Activated naive CD4-positive, alpha-beta T cell treated with anti-CD3 and anti-CD28 coated beads for 36 hours (primary cell): ENCODE measurements around the gene ARHGAP1. TPM values are rescaled to one million over a fixed set of nuclear protein-coding genes. Genes with fewer than 3 reads are reported as not detected.
"Not testable (repeated sequence)": the region's sequence is repeated elsewhere in the genome, so short reads cannot be mapped to it uniquely, and the experiment has no call there.

ENCODE experiments used
- CTCF ChIA-PET: fragments of 350-600 bp; sonication (Branson Sonifier 250); formaldehyde crosslinking; loops from one replicate; lab custom pipeline; 2021; ENCODE audit warnings: antibody characterized with exemption; lab: Charles Lee
- DNase-seq: peaks from one replicate; pipeline ENCODE4 v3.0.0-alpha.2; 2020
- H3K27ac Mint-ChIP-seq: one replicate; pipeline ENCODE4 v1.8.0; 2021; ENCODE audit warnings: mild to moderate bottlenecking, mixed read lengths
- H3K27me3 Mint-ChIP-seq: one replicate; pipeline ENCODE4 v1.8.0; 2021; ENCODE audit warnings: low read depth, mixed read lengths
- H3K36me3 Mint-ChIP-seq: one replicate; pipeline ENCODE4 v1.8.0; 2021; ENCODE audit warnings: low read depth, mixed read lengths
- H3K4me1 Mint-ChIP-seq: one replicate; pipeline ENCODE4 v1.8.0; 2021; ENCODE audit warnings: low read depth, mixed read lengths
- H3K4me3 Mint-ChIP-seq: one replicate; pipeline ENCODE4 v1.8.0; 2021; ENCODE audit warnings: mild to moderate bottlenecking, moderate library complexity, mixed read lengths
- H3K9me3 Mint-ChIP-seq: one replicate; pipeline ENCODE4 v1.8.0; 2021; ENCODE audit warnings: mixed read lengths
- intact Hi-C: fragments of 100-400 bp; cut with micrococcal nuclease; formaldehyde crosslinking; loops from one replicate; pipeline ENCODE4 v1.15.1; 2023
- total RNA-seq, 2 experiments: library from RNA; stranded (reverse); gene quantifications; one replicate each; pipeline ENCODE4 v1.2.3, GENCODE V29; 2021

ARHGAP1 gene
- total RNA-seq, 2 experiments from 2014 or later: 31.2 to 32.6 TPM

GRCh38 chr11:46719543-46720218, 19.3 kb upstream of the ARHGAP1 start:
- CTCF ChIA-PET: interaction anchor here (0.6 kb wide), 1 partner anchor 79 kb away, joined by 3 read pairs; no protein-coding TSS in a partner anchor
- intact Hi-C loops: no loop called here
- H3K4me3 Mint-ChIP-seq: no peak overlapping the region
- H3K9me3 Mint-ChIP-seq: no peaks in the 10 kb centered on the region
- DNase-seq: no peak
- H3K27ac Mint-ChIP-seq: no peak overlapping the region
- H3K27me3 Mint-ChIP-seq: no peaks in the 10 kb centered on the region
- no peaks in the 10 kb centered on the region for H3K36me3 Mint-ChIP-seq
- H3K4me1 Mint-ChIP-seq: peaks cover 3% of the 10 kb centered on the region

GRCh38 chr11:46719048-46719542, 18.7 kb upstream of the ARHGAP1 start, which contains the start of gene F2:
TSS of gene F2 (plus strand) at chr11:46719213. CDS start at chr11:46719236, 23 bp downstream.
- no peaks in the 10 kb centered on the region for H3K36me3 Mint-ChIP-seq
- no peaks in the 10 kb centered on the region for H3K9me3 Mint-ChIP-seq
- H3K4me1 Mint-ChIP-seq: peaks cover 3% of the 10 kb centered on the region
- H3K27ac Mint-ChIP-seq: no peak within 1 kb of the TSS
- H3K27me3 Mint-ChIP-seq: no peaks in the 10 kb centered on the region
- intact Hi-C loops: no loop called here
- CTCF ChIA-PET: no interaction called here
- DNase-seq: no peak
- H3K4me3 Mint-ChIP-seq: no peak within 1 kb of the TSS

- Mint-ChIP-seq H3K27me3 (no peaks in the 10 kb centered on the region), H3K4me1 (peaks cover 3% of the 10 kb centered on the region), H3K9me3 (no peaks in the 10 kb centered on the region), H3K36me3 (no peaks in the 10 kb centered on the region), H3K4me3 (no peak overlapping the region), H3K27ac (no peak overlapping the region)
- intact Hi-C loops: no loop called here
- CTCF ChIA-PET: no interaction called here
- DNase-seq: no peak
Measured at GRCh38 chr11:46718155-46719019, 18.0 kb upstream of the ARHGAP1 start.

GRCh38 chr11:46717825-46718154, 17.4 kb upstream of the ARHGAP1 start:
- H3K27ac Mint-ChIP-seq, H3K9me3 Mint-ChIP-seq, DNase-seq, H3K4me3 Mint-ChIP-seq, intact Hi-C loops, H3K4me1 Mint-ChIP-seq, H3K36me3 Mint-ChIP-seq, H3K27me3 Mint-ChIP-seq: not testable (repeated sequence)
- CTCF ChIA-PET: interaction anchor here (0.7 kb wide), 1 partner anchor 394 kb away, joined by 4 read pairs; no protein-coding TSS in a partner anchor

- CTCF ChIA-PET: interaction anchor here (0.6 kb wide), 1 partner anchor 290 kb away, joined by 3 read pairs; no protein-coding TSS in a partner anchor
- Mint-ChIP-seq H3K27ac (no peak overlapping the region), H3K9me3 (no peaks in the 10 kb centered on the region), H3K27me3 (no peaks in the 10 kb centered on the region), H3K4me3 (no peak overlapping the region), H3K4me1 (peaks cover under 1% of the 10 kb centered on the region), H3K36me3 (no peaks in the 10 kb centered on the region)
- intact Hi-C loops: no loop called here
- no peak for DNase-seq
Measured at GRCh38 chr11:46712874-46713576, 12.6 kb upstream of the ARHGAP1 start.

- Mint-ChIP-seq H3K4me3 (no peak overlapping the region), H3K27ac (no peak overlapping the region), H3K27me3 (no peaks in the 10 kb centered on the region), H3K36me3 (no peaks in the 10 kb centered on the region), H3K4me1 (no peaks in the 10 kb centered on the region), H3K9me3 (no peaks in the 10 kb centered on the region)
- no peak for DNase-seq
- intact Hi-C loops: no loop called here
- CTCF ChIA-PET: no interaction called here
Measured at GRCh38 chr11:46711303-46711702, 10.9 kb upstream of the ARHGAP1 start.

GRCh38 chr11:46710821-46711269, 10.4 kb upstream of the ARHGAP1 start:
- Mint-ChIP-seq H3K27me3 (no peaks in the 10 kb centered on the region), H3K4me1 (no peaks in the 10 kb centered on the region), H3K36me3 (no peaks in the 10 kb centered on the region), H3K9me3 (no peaks in the 10 kb centered on the region), H3K27ac (no peak overlapping the region), H3K4me3 (no peak overlapping the region)
- DNase-seq: no peak
- CTCF ChIA-PET: no interaction called here
- intact Hi-C loops: no loop called here

- H3K36me3 Mint-ChIP-seq, CTCF ChIA-PET, H3K4me3 Mint-ChIP-seq, H3K4me1 Mint-ChIP-seq, intact Hi-C loops, DNase-seq, H3K27me3 Mint-ChIP-seq, H3K27ac Mint-ChIP-seq, H3K9me3 Mint-ChIP-seq: not testable (repeated sequence)
Measured at GRCh38 chr11:46709351-46709750, 8.9 kb upstream of the ARHGAP1 start.

GRCh38 chr11:46706886-46707285, 6.5 kb upstream of the ARHGAP1 start:
- peaks cover 16% of the 10 kb centered on the region for H3K4me1 Mint-ChIP-seq
- no peak for DNase-seq
- intact Hi-C loops: no loop called here
- H3K27me3 Mint-ChIP-seq: no peaks in the 10 kb centered on the region
- no peaks in the 10 kb centered on the region for H3K9me3 Mint-ChIP-seq
- no peak overlapping the region for H3K4me3 Mint-ChIP-seq
- H3K36me3 Mint-ChIP-seq: peaks cover 8% of the 10 kb centered on the region
- no peak overlapping the region for H3K27ac Mint-ChIP-seq
- CTCF ChIA-PET: interaction anchor here (0.8 kb wide), 1 partner anchor 318 kb away, joined by 3 read pairs; no protein-coding TSS in a partner anchor

- intact Hi-C loops: no loop called here
- Mint-ChIP-seq H3K9me3 (no peaks in the 10 kb centered on the region), H3K27ac (no peak overlapping the region), H3K4me1 (peaks cover 21% of the 10 kb centered on the region), H3K36me3 (peaks cover 13% of the 10 kb centered on the region), H3K27me3 (no peaks in the 10 kb centered on the region), H3K4me3 (no peak overlapping the region)
- no peak for DNase-seq
- CTCF ChIA-PET: no interaction called here
Measured at GRCh38 chr11:46705070-46705688, 4.8 kb upstream of the ARHGAP1 start.

GRCh38 chr11:46701078-46701654, 747 bp upstream of the ARHGAP1 start:
- Mint-ChIP-seq H3K4me1 (peaks cover 43% of the 10 kb centered on the region), H3K27ac (peak overlapping the region; percentile 97), H3K4me3 (peak overlapping the region; percentile 97), H3K9me3 (no peaks in the 10 kb centered on the region), H3K36me3 (peaks cover 13% of the 10 kb centered on the region), H3K27me3 (no peaks in the 10 kb centered on the region)
- no peak for DNase-seq
- CTCF ChIA-PET: interaction anchor here (0.8 to 1.2 kb wide), 2 partner anchors 30 to 452 kb away, joined by 3 to 5 read pairs; no protein-coding TSS in a partner anchor
- intact Hi-C loops: loop anchor here (2.0 kb wide), 4 partner anchors 354 to 1066 kb away; partner anchors contain the start of genes ARFGAP2, DGKZ, FNBP4 and PHF21A
